Loucy (cell line): ENCODE results near the gene PHF13.

Experiments used
- H2AFZ ChIP-seq: fragments of 200-600 bp; sonication (generic); 2 replicates; pipeline ENCODE4 v1.6.0; 2016; ENCODE audit warnings: antibody characterized with exemption, mild to moderate bottlenecking, low read length, moderate library complexity
- H3F3A ChIP-seq: fragments of 200-600 bp; 2 replicates; pipeline ENCODE4 v1.6.0; 2016; ENCODE audit warnings: antibody characterized with exemption, low read depth, mild to moderate bottlenecking
- H3K27me3 ChIP-seq: fragments of 200-600 bp; sonication (generic); 2 replicates; pipeline ENCODE4 v1.6.1; 2014; ENCODE audit warnings: low read length, mild to moderate bottlenecking; ENCODE audit not compliant: insufficient read depth, poor library complexity, severe bottlenecking
- H3K36me3 ChIP-seq: fragments of 200-600 bp; sonication (generic); 2 replicates; pipeline ENCODE4 v1.6.1; 2016; ENCODE audit warnings: low read length; ENCODE audit not compliant: insufficient read depth
- H3K4me1 ChIP-seq: fragments of 200-600 bp; sonication (generic); 2 replicates; pipeline ENCODE4 v1.5.1; 2014; ENCODE audit warnings: low read length, mild to moderate bottlenecking; ENCODE audit not compliant: insufficient read depth, poor library complexity, severe bottlenecking
- H3K4me2 ChIP-seq: fragments of 200-600 bp; sonication (generic); 2 replicates; pipeline ENCODE4 v1.6.0; 2014; ENCODE audit warnings: antibody characterized with exemption, low read length, low read depth, mild to moderate bottlenecking; ENCODE audit not compliant: poor library complexity, severe bottlenecking
- H3K4me3 ChIP-seq: fragments of 200-600 bp; sonication (generic); 2 replicates; pipeline ENCODE4 v1.5.1; 2014; ENCODE audit warnings: low read length, mild to moderate bottlenecking, mixed read lengths; ENCODE audit not compliant: poor library complexity, severe bottlenecking
- H3K79me2 ChIP-seq: fragments of 200-600 bp; sonication (generic); 2 replicates; pipeline ENCODE4 v1.6.1; 2014; ENCODE audit warnings: low read length; ENCODE audit not compliant: insufficient read depth
- H3K9ac ChIP-seq: fragments of 200-600 bp; sonication (generic); 2 replicates; pipeline ENCODE4 v1.6.0; 2014; ENCODE audit warnings: mild to moderate bottlenecking, low read depth, low read length, moderate library complexity; ENCODE audit not compliant: poor library complexity, severe bottlenecking
- H3K9me2 ChIP-seq: fragments of 200-600 bp; sonication (generic); replicated peaks from 2 replicates; pipeline ENCODE4 v1.6.1; 2016; ENCODE audit warnings: low read depth, low read length, mixed read lengths
- H3K9me3 ChIP-seq: fragments of 200-600 bp; sonication (generic); 2 replicates; pipeline ENCODE4 v1.6.1; 2014; ENCODE audit warnings: mild to moderate bottlenecking, antibody characterized with exemption, low read length, low read depth; ENCODE audit not compliant: insufficient read depth
- H4K20me1 ChIP-seq: fragments of 200-600 bp; sonication (generic); 2 replicates; pipeline ENCODE4 v1.6.0; 2014; ENCODE audit warnings: antibody characterized with exemption, low read length, mild to moderate bottlenecking; ENCODE audit not compliant: insufficient read depth, poor library complexity, severe bottlenecking
- CTCF ChIP-seq: fragments of 200-600 bp; sonication (generic); conservative IDR thresholded peaks from 2 replicates; pipeline ENCODE4 v1.5.1; 2014; ENCODE audit warnings: mild to moderate bottlenecking, antibody characterized with exemption, low read length
- EZH2phosphoT487 ChIP-seq: fragments of 200-600 bp; IDR thresholded peaks from 2 replicates; pipeline ENCODE4 v1.6.1; 2018; ENCODE audit warnings: antibody characterized with exemption, mild to moderate bottlenecking, moderate library complexity, borderline replicate concordance

The PHF13 gene

GRCh38 chr1:6652986-6653385, 39.5 kb downstream of the PHF13 start:
- peaks cover under 1% of the 10 kb centered on the region for H4K20me1 ChIP-seq
- H3K36me3 ChIP-seq: peaks cover 42% of the 10 kb centered on the region; the same call in 1 of the 2 replicates
- H3K4me3 ChIP-seq: no peak overlapping the region
- H3K27me3 ChIP-seq: no peaks in the 10 kb centered on the region
- no peaks in the 10 kb centered on the region for H3K9me2 ChIP-seq
- H3K9me3 ChIP-seq: no peaks in the 10 kb centered on the region
- no peaks in the 10 kb centered on the region for H3F3A ChIP-seq
- H3K4me1 ChIP-seq: no peaks in the 10 kb centered on the region
- H3K9ac ChIP-seq: no peak overlapping the region
- H3K4me2 ChIP-seq: no peak overlapping the region
- TF ChIP-seq CTCF (no peak), EZH2phosphoT487 (no peak)
- no peak overlapping the region for H2AFZ ChIP-seq
- H3K79me2 ChIP-seq: no peaks in the 10 kb centered on the region

- Histone ChIP-seq H3K4me2 (no peak overlapping the region), H3K4me1 (no peaks in the 10 kb centered on the region), H3F3A (no peaks in the 10 kb centered on the region), H3K27me3 (no peaks in the 10 kb centered on the region), H3K4me3 (no peak overlapping the region), H3K9ac (no peak overlapping the region), H3K79me2 (no peaks in the 10 kb centered on the region), H4K20me1 (peaks cover 4% of the 10 kb centered on the region), H3K36me3 (peaks cover 45% of the 10 kb centered on the region; the same call in 1 of the 2 replicates), H3K9me2 (no peaks in the 10 kb centered on the region), H2AFZ (no peak overlapping the region), H3K9me3 (no peaks in the 10 kb centered on the region)
- TF ChIP-seq EZH2phosphoT487: no peak
- no peak for TF ChIP-seq CTCF
Observed at GRCh38 chr1:6653436-6654290, 40.1 kb downstream of the PHF13 start.

GRCh38 chr1:6657138-6657537, 43.6 kb downstream of the PHF13 start:
- TF ChIP-seq CTCF (no peak), EZH2phosphoT487 (no peak)
- H3K79me2 ChIP-seq: no peaks in the 10 kb centered on the region
- no peak overlapping the region for H3K4me2 ChIP-seq
- no peaks in the 10 kb centered on the region for H3F3A ChIP-seq
- H3K9me3 ChIP-seq: no peaks in the 10 kb centered on the region
- H3K4me1 ChIP-seq: no peaks in the 10 kb centered on the region
- H3K4me3 ChIP-seq: no peak overlapping the region
- no peaks in the 10 kb centered on the region for H3K9me2 ChIP-seq
- no peaks in the 10 kb centered on the region for H3K27me3 ChIP-seq
- H2AFZ ChIP-seq: no peak overlapping the region
- H3K9ac ChIP-seq: no peak overlapping the region
- H3K36me3 ChIP-seq: peaks cover 31% of the 10 kb centered on the region; the same call in 1 of the 2 replicates
- peaks cover 4% of the 10 kb centered on the region for H4K20me1 ChIP-seq
